SJSA1 (cell line): Measurements from ENCODE around the gene KCNK3. TPM values are rescaled to one million over a fixed set of nuclear protein-coding genes. Genes with fewer than 3 reads are reported as not detected.
A peak's percentile ranks its signal among the peaks of the same experiment; 100 is the strongest.
"Not testable (repeated sequence)": the region's sequence is repeated elsewhere in the genome, so short reads cannot be mapped to it uniquely, and the experiment has no call there.

ENCODE experiments used
- DNase-seq, 2 experiments: peaks; one replicate each; pipeline ENCODE4 v3.0.0-alpha.2; 2015 to 2020; ENCODE audit warnings: low spot score in 2 of 2, low read depth in 1 of 2
- H3K27ac ChIP-seq: fragments of 250-450 bp; sonication (Bioruptor Pico); 2 replicates; pipeline ENCODE4 v1.5.1; 2020; ENCODE audit warnings: mild to moderate bottlenecking, moderate library complexity
- H3K27me3 ChIP-seq: fragments of 250-450 bp; sonication (Bioruptor Pico); replicated peaks from 2 replicates; pipeline ENCODE4 v1.5.1; 2020; ENCODE audit warnings: mild to moderate bottlenecking, moderate library complexity
- H3K36me3 ChIP-seq: fragments of 250-450 bp; sonication (Bioruptor Pico); 2 replicates; pipeline ENCODE4 v1.5.1; 2020; ENCODE audit warnings: mild to moderate bottlenecking
- H3K4me1 ChIP-seq: fragments of 250-450 bp; sonication (Bioruptor Pico); replicated peaks from 2 replicates; pipeline ENCODE4 v1.6.1; 2021; ENCODE audit warnings: mild to moderate bottlenecking
- H3K4me3 ChIP-seq: fragments of 250-450 bp; sonication (Bioruptor Pico); 2 replicates; pipeline ENCODE4 v1.5.1; 2020; ENCODE audit warnings: mild to moderate bottlenecking
- H3K9me3 ChIP-seq: fragments of 250-450 bp; sonication (Bioruptor Pico); replicated peaks from 2 replicates; pipeline ENCODE4 v1.5.1; 2020; ENCODE audit warnings: mild to moderate bottlenecking
- total RNA-seq: library from RNA; depleted of rRNA; stranded (reverse); fragments of >200 nt; shearing (Covaris generic); gene quantifications from 2 replicates; pipeline ENCODE4 v1.2.3, GENCODE V29; 2014

Gene KCNK3
- total RNA-seq, 1 experiment from 2014 or later = not detected

DNA sequence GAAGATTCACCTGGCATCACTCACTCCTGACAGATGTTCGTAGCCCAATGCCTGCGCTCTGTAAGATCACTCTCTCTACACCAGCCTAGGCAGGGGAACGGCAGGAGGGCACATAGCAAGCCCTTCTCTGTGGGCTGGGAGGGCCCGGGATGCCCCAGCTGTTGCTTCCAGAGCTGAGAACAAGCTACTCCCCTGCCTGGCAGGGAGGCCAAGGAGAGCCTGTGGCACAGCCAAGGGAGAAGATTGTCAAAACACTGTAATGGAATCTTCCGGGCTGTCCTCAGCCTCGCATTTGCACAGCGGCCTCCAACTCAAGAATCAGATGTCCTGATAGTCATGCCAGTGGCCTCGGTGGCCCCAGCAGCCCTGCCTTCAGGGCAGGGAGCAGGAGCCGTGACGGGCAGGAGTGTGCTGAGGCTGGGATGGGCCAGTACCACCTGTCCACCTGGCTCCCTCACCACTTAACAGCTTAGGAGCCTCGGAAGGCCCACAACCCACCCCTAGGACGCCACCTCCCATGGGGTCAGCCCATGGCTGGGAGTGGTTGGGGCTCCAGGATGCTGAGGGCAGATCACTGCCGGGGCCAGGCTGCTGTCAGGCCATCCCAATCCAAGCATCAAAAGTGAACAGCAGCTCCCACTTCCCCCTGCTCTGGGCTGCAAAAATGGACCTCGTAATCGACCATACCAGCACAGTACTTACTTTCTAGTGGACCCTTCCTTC lies 49.7 kb downstream of the KCNK3 start:
- Histone ChIP-seq H3K27ac (no peak overlapping the region), H3K4me3 (no peak overlapping the region), H3K27me3 (no peaks in the 10 kb centered on the region; the same call in 1 of the 2 replicates), H3K36me3 (no peaks in the 10 kb centered on the region), H3K4me1 (no peaks in the 10 kb centered on the region), H3K9me3 (no peaks in the 10 kb centered on the region)
- DNase-seq = no peak

DNA sequence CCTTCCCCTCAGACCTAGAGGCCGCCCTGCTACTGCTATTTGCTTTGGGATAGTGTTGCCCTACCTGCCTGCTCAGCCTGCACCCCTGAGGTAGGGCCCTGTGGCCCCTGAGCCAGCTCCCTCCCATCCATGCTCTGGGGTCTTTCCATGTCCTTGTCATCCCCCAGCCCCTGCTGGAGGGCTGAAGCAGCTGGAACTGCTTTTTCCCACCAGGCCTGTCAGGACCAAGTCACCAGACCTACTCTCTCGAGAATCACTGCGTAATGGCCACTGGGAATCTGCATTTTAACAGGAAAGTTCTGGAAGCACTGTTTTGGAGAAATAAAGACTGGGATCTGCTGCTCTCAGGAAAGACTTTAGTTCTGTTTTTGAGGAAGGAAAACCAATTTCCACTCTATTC lies 51.3 kb downstream of the KCNK3 start:
- H3K9me3 ChIP-seq = no peaks in the 10 kb centered on the region
- H3K36me3 ChIP-seq = no peaks in the 10 kb centered on the region
- H3K27me3 ChIP-seq = no peaks in the 10 kb centered on the region; the same call in 1 of the 2 replicates
- H3K27ac ChIP-seq = no peak overlapping the region
- H3K4me3 ChIP-seq = no peak overlapping the region
- no peak for DNase-seq
- H3K4me1 ChIP-seq = no peaks in the 10 kb centered on the region

DNA sequence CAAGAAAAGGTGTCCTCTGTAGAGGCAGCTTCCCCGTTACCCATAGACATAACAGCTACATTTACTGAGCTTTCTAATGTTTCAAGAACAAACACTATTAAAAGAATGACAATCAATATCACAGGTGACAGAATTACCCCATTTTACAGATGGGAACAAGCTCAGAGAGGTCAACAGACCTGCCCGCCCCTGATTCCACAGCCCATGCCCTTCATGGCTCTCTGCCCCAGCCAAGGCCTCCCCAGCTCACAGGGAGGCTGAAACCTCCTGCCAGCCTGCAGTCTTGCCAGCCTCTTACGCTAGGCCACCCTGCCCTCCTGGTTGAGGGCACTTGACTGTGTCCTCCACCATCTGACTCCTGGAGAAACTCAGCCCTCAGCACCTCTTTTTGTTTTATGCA lies 52.4 kb downstream of the KCNK3 start:
- Histone ChIP-seq H3K27ac (no peak overlapping the region), H3K4me3 (no peak overlapping the region), H3K9me3 (no peaks in the 10 kb centered on the region), H3K4me1 (0 out of 2 replicates have a peak, but pooled peaks cover 3% of the 10 kb centered on the region), H3K27me3 (no peaks in the 10 kb centered on the region; the same call in 1 of the 2 replicates), H3K36me3 (no peaks in the 10 kb centered on the region)
- no peak for DNase-seq

DNA sequence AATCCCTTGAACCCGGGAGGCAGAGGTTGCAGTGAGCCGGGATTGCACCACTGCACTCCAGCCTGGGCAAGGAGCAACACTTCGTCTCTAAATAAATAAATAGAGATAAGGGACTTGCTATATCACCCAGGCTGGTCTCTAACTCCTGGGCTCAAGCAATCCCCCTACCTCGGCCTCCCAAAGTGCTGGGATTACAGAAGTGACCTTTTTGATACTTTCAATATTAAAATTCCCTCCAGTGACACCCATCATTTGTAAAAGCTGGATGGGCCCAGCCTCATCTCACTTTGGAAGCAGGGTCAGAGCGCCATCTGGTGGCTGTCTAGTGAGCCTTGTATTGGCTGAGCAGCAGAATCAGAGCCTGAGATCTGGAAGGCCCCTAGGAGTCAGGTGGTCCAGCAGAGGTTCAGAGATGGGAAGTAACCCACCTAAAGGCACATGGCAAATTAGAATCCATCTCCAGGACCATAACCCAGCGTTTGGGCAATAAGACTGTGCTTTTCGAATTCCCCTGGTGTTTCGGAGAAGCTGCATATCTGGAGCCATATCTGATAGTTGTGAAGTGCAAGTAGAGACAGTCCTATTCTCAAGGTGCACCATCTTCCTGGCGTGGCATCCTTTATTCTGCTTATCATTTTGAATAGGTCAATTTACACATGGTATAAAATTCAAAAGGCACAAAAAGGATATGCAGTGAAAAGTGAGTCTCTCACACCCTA lies 53.2 kb downstream of the KCNK3 start:
- H3K27me3 ChIP-seq = no peaks in the 10 kb centered on the region
- no peak overlapping the region for H3K27ac ChIP-seq
- no peaks in the 10 kb centered on the region for H3K9me3 ChIP-seq
- peaks cover 9% of the 10 kb centered on the region for H3K4me1 ChIP-seq
- peak; percentile 64 to 79 for DNase-seq
- H3K4me3 ChIP-seq = no peak overlapping the region
- H3K36me3 ChIP-seq = no peaks in the 10 kb centered on the region

DNA sequence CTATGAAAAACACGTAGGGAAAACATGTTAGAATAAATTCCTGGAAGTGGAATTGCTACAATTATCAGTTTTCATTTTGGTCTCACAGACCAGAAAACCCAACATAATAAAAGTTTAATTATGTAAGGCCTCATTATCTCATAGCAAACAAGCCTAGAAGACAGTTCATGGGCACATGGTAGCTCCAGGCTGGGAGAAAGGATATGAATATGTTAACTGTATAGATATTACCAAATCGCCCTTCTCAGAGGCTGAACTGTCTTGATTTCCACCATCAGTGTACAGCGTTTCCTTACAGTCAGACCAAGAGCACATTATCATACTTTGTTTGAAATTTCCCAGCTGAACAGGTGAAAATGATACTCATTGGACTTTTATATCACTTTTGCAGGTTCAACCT lies 54.4 kb downstream of the KCNK3 start:
- no peak overlapping the region for H3K4me3 ChIP-seq
- peaks cover 9% of the 10 kb centered on the region for H3K4me1 ChIP-seq

DNA sequence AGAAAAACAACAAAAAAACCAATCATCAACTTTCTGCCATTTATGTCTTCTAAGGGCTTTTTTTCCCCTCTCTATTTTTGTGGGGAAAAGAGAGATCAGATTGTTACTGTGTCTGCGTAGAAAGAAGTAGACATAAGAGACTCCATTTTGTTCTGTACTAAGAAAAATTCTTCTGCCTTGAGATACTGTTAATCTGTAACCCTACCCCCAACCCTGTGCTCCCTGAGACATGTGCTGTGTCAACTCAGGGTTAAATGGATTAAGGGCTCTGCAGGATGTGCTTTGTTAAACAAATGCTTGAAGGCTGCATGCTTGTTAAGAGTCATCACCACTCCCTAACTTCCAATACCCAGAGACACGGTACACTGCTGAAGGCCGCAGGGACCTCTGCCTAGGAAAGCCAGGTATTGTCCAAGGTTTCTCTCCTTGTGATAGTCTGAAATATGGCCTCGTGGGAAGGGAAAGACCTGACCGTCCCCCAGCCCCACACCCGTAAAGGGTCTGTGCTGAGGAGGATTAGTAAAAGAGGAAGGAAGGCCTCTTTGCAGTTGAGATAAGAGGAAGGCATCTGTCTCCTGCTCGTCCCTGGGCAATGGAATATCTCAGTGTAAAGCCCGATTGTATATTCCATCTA lies 57.4 kb downstream of the KCNK3 start:
- DNase-seq = peak in 1 of 2 experiments; percentile 48
- peak overlapping the region; percentile 50 for H3K27ac ChIP-seq
- not testable (repeated sequence) for H3K27me3 ChIP-seq, H3K4me1 ChIP-seq, H3K4me3 ChIP-seq, H3K9me3 ChIP-seq, H3K36me3 ChIP-seq

More for the DNA sequence above, 54.4 kb downstream of the KCNK3 start:
- Histone ChIP-seq H3K27me3 (no peaks in the 10 kb centered on the region), H3K9me3 (no peaks in the 10 kb centered on the region), H3K27ac (no peak overlapping the region), H3K36me3 (no peaks in the 10 kb centered on the region)
- no peak for DNase-seq

DNA sequence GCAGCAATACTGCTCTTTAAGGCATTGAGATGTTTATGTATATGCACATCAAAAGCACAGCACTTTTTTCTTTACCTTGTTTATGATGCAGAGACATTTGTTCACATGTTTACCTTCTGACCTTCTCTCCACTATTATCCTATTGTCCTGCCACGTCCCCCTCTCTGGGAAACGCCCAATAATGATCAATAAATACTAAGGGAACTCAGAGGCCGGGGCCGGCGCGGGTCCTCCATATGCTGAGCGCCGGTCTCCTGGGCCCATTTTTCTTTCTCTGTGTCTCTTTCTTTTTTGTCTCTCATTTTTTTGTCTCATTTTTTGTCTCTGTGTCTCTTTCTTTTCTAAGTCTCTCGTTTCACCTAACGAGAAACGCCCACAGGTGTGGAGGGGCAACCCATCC lies 57.9 kb downstream of the KCNK3 start:
- not testable (repeated sequence) for H3K9me3 ChIP-seq, H3K4me1 ChIP-seq, DNase-seq, H3K4me3 ChIP-seq, H3K27me3 ChIP-seq, H3K36me3 ChIP-seq
- peak overlapping the region; percentile 50 for H3K27ac ChIP-seq

DNA sequence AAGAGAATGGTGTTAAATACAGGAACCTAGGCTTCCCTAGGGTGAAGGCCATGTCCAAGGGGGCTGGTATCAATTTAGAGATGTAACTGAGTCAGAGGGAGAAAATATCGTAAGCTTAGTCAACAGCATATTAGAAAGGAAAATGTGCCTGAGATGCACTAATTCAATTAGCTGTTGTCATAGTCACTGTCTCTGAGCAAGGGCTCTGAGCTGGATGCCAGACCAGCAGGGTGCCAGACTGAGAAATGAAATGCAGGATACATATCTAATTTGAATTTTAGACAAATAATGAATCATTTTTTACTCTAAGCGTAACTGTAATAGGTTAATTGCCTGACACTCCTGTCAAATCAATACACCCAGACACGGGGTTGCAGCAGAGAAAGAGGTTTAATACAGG lies 60.1 kb downstream of the KCNK3 start:
- H3K9me3 ChIP-seq = no peaks in the 10 kb centered on the region
- H3K27ac ChIP-seq = no peak overlapping the region

DNA sequence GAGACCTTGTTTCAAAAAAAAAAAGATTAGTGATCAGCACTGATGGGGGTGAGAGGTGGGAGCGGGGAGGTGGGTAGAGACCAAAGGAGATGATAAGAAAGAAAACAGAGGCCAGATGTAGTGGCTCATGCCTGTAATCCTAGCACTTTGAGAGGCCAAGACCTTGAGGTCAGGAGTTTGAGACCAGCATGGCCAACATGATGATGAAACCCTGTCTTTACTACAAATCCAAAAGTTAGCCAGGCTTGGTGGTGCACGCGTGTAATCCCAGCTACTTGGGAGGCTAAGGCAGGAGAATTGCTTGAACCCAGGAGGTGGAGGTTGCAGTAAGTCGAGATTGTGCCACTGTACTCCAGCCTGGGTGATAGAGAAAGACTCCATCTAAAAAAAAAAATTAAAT lies 62.0 kb downstream of the KCNK3 start:
- Histone ChIP-seq H3K27me3 (no peaks in the 10 kb centered on the region), H3K27ac (no peak overlapping the region), H3K4me1 (peaks cover 38% of the 10 kb centered on the region), H3K4me3 (no peak overlapping the region), H3K36me3 (no peaks in the 10 kb centered on the region), H3K9me3 (no peaks in the 10 kb centered on the region)
- DNase-seq = no peak

More for the DNA sequence above, 60.1 kb downstream of the KCNK3 start:
- no peaks in the 10 kb centered on the region for H3K36me3 ChIP-seq
- no peaks in the 10 kb centered on the region for H3K27me3 ChIP-seq
- no peak overlapping the region for H3K4me3 ChIP-seq
- H3K4me1 ChIP-seq = peaks cover 26% of the 10 kb centered on the region
- DNase-seq = no peak

DNA sequence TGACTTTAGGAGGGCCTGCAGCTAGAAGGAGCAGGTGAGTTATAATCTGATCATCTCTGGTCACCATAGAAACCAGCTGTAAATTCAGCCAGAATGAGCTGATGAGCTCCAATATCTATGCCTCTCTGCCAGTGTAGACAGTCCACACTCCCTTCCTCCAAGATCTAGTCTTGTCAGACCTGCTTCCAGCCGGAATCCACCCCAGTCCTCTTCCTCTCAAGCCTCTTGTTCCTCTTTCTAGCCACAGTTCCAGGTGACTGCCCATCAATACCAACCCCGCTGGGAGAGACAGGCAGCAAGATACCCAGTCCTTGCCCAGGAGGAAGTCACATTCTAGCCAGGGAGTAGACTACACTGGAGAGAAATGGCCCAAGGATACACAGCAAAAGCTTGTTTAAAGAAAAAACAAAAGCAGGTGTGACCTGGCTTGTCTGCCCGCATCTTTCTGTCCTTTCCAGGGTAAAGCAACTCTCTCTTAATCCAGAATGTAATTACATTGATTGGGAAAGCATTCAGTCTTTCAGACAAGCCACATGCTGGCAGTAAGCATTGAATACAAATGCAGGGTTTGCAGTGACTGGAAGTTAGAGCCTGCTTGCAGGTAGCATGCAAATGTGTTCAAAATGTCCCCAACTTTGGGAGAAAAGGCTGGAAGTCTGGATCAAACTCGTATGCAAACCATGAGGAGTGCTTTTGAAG lies 62.6 kb downstream of the KCNK3 start:
- Histone ChIP-seq H3K9me3 (no peaks in the 10 kb centered on the region), H3K36me3 (no peaks in the 10 kb centered on the region), H3K27me3 (no peaks in the 10 kb centered on the region), H3K27ac (no peak overlapping the region), H3K4me3 (no peak overlapping the region), H3K4me1 (peaks cover 36% of the 10 kb centered on the region)
- no peak for DNase-seq

DNA sequence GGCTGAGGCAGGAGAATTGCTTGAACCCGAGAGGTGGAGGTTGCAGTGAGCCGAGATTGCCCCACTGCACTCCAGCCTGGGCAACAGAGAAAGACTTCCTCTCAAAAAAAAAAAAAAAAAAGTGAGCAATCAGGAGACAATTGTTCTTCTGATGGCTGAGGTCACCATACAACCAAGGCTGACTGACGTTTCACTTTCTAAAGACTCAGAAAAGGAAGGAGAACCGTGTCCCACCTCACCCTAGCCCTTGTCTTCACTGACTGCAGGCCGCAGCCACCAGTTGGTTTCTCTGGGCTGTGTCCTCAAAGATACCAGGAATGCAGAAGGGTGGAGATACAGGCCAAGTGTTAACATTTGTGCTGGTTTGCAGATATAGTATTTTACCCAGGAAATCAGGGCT lies 63.8 kb downstream of the KCNK3 start:
- peak in 1 of 2 experiments; percentile 34 for DNase-seq
- Histone ChIP-seq H3K9me3 (no peaks in the 10 kb centered on the region), H3K4me3 (no peak overlapping the region), H3K36me3 (no peaks in the 10 kb centered on the region), H3K27ac (peak overlapping the region; percentile 96), H3K27me3 (no peaks in the 10 kb centered on the region), H3K4me1 (peaks cover 32% of the 10 kb centered on the region)

DNA sequence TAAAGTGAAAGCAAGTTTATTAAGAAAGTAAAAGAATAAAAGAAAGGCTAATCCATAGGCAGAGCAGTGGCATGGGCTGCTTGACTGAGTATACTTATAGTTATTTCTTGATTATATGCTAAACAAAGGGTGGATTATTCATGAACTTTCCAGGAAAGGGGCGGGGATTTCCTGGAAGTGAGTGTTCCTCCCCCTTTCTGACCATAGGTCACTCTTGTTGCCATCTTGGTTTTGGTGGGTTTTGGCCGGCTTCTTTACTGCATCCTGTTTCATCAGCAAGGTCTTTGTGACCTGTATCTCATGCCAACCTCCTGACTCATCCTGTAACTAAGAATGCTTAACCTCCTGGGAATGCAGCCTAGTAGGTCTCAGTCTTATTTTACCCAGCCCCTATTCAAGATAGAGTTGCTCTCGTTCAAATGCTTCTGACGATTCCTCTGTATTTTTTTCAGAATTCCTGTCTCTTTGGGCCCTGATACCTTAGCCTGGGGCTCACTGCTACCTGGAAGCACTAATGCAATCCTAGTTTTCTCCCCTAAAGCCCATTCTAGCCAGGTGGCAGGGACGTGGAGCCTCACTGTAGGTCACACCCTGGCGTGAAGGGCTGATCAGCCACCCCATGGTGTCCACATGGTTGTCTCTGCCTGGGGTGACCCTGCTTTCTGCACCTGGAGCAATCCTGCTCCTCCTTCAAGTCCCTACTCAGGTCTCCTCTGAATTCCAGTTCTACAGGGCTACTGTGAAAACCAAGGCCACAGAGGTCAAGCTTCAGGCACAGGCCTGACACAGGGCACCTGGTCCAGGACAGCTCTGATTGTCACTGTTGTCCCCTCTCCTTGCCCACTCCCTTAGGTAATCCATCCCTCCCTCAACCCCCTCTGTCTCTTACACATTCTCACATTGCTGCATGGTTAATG lies 65.6 kb downstream of the KCNK3 start:
- Histone ChIP-seq H3K36me3 (no peaks in the 10 kb centered on the region), H3K9me3 (no peaks in the 10 kb centered on the region), H3K4me3 (no peak overlapping the region), H3K4me1 (peaks cover 32% of the 10 kb centered on the region), H3K27me3 (no peaks in the 10 kb centered on the region), H3K27ac (peak overlapping the region; percentile 96)
- peak; percentile 97 for DNase-seq

DNA sequence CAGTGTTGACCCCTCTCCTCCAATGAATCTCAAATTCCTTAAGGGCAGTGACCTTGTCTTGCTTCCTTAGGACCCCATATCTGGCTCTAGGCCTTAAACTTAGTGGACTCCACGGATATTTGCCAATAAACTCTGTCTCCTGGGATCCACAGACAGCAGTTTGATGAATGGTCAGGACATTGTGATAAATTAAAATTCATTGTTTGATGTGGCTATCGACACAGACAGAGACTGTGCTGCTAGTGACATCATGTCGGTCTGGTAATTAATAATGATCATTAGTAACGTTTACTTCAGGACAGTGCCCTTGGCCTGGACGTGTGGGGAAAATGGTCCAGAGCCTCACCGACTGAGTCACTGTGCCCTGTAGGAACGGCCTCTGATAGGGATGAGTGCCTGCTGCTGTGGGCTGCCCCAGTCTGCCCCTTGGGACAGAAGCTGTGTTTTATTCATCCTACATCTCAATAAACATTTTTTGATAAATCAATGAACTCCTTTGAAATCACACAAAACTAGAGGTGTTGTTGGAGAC lies 66.3 kb downstream of the KCNK3 start:
- H3K4me1 ChIP-seq = peaks cover 39% of the 10 kb centered on the region
- no peaks in the 10 kb centered on the region for H3K27me3 ChIP-seq
- no peak overlapping the region for H3K4me3 ChIP-seq
- H3K9me3 ChIP-seq = no peaks in the 10 kb centered on the region
- H3K27ac ChIP-seq = peak overlapping the region; percentile 96
- no peak for DNase-seq
- no peaks in the 10 kb centered on the region for H3K36me3 ChIP-seq
